Measurements from ENCODE around the gene CELA3B.

GRCh38 chr1:21935393-21935804 is 41.4 kb upstream of the CELA3B start:
- TF ChIP-seq CTCF (optimal IDR thresholded peaks at IDR 0.05 in 1 of 3, IDR thresholded peaks at IDR 0.05 in 1 of 3, conservative IDR thresholded peaks at IDR 0.05 in 1 of 3; ENCODE audit: extremely low read depth in 1 of 3, insufficient read depth in 2 of 3, low read length in 3 of 3) (no peak), EZH2 (IDR thresholded peaks at IDR 0.05; ENCODE audit: low read length) (no peak)
